ENCODE results near the gene ATP13A1. TPM values are rescaled to one million over a fixed set of nuclear protein-coding genes. Genes with fewer than 3 reads are reported as not detected.

Gene ATP13A1
- total RNA-seq, 4 donors from 2014 or later, result 59.3 to 104 (median 81.7) TPM

DNA sequence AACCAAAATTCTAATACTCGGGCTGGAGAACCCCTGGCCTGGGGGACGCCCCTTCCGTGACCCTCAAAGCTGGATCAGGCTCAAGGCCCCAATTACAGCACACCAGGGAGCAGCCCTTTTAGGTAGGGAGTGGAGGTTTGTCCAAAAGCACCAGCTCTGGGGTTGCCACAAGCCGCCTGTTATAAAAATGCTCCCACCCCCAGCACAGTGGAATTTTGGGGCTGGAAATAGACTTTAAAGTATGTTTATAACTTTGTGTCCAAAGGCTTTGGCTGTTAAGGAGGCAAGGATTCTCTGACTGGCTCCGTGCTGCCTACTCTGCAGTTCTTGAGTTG is 19.5 kb downstream of the ATP13A1 start:
- Histone ChIP-seq H3K27ac (replicated peaks in 1 of 4) (peak overlapping the region in 1 of 4 donors; percentile 48), H3K36me3 (peaks cover 34 to 48% (median 43%) of the 10 kb centered on the region in 4 donors), H3K4me1 (peaks cover 15 to 20% (median 17%) of the 10 kb centered on the region in 4 donors), H3K9me3 (no peaks in the 10 kb centered on the region), H3K4me3 (peak overlapping the region; percentile 64 to 93 (median 75)), H3K27me3 (no peaks in the 10 kb centered on the region)
- intact Hi-C loops (cut with DNase I), result no loop called here
- WGBS, result 24% methylated on average over 5 of the region's 5 CpGs
- DNase-seq (ENCODE audit: extremely low spot score), result no peak
- TF ChIP-seq, protein P1, sequence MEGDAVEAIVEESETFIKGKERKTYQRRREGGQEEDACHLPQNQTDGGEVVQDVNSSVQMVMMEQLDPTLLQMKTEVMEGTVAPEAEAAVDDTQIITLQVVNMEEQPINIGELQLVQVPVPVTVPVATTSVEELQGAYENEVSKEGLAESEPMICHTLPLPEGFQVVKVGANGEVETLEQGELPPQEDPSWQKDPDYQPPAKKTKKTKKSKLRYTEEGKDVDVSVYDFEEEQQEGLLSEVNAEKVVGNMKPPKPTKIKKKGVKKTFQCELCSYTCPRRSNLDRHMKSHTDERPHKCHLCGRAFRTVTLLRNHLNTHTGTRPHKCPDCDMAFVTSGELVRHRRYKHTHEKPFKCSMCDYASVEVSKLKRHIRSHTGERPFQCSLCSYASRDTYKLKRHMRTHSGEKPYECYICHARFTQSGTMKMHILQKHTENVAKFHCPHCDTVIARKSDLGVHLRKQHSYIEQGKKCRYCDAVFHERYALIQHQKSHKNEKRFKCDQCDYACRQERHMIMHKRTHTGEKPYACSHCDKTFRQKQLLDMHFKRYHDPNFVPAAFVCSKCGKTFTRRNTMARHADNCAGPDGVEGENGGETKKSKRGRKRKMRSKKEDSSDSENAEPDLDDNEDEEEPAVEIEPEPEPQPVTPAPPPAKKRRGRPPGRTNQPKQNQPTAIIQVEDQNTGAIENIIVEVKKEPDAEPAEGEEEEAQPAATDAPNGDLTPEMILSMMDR (IDR thresholded peaks at IDR 0.05), result no peak
- TF ChIP-seq EP300 (IDR thresholded peaks at IDR 0.05) (no peak), POLR2A (IDR thresholded peaks at IDR 0.05; ENCODE audit: low read depth) (no peak), POLR2AphosphoS5 (IDR thresholded peaks at IDR 0.05) (no peak)

DNA sequence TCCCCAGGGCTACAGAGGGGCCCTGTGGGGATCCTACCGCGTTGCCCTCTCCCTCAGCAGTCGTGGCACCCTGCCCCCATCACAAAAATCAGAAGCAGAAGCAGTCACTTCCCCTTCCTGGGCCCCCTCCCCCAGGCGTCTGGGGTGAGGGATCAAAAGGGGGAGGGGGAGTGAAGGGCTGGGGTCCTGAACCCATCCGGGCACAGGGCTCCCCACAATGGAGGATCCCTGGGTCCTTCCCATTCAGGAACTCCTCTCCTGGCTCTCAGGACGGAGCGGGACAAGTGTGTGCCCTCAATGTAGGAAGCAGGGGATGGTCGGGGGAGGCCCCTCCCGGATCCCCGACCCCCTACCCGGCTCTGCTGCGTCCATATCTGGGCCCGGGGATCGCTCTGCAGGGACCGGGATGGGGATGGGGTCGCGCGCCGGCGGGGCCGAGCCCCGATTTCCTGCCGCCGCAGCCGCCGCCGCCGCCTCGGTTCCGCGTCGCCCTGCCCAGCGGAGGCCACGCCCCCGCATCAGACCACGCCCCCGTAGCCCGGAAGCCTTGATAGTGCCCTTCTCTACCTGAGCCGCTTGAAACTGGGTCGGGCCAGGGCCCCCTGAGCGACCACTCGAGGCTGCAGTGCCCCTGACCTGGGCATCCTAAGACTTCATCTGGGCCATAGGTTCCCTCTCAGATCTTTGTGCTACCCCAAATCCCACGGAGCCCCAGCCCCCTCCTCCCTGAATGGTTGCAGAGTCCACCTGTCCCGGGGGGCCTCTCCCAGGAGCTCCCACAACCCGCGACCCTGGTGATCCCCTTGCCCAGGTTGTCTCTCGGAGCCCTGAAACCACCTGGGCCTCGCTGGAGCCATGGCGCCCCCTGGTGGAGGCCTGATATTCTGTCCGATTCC is 20.1 kb downstream of the ATP13A1 start, which contains the start of gene GMIP:
GMIP (minus strand) TSS at position 500 of the 896 bp plus-strand sequence; CDS start at position 372, 128 bp downstream.
- Histone ChIP-seq H3K4me3 (peak within 1 kb of the TSS; percentile 64 to 93 (median 75)), H3K9me3 (no peaks in the 10 kb centered on the region), H3K4me1 (peaks cover 15 to 20% (median 17%) of the 10 kb centered on the region in 4 donors), H3K36me3 (peaks cover 34 to 42% (median 39%) of the 10 kb centered on the region in 4 donors), H3K27ac (replicated peaks in 1 of 4) (peak within 1 kb of the TSS; percentile 42 to 57 (median 48)), H3K27me3 (no peaks in the 10 kb centered on the region)
- whole genome bisulfite sequencing, result 2% methylated on average over 9 of the region's 50 CpGs
- DNase-seq (ENCODE audit: extremely low spot score), result peak; percentile 93
- intact Hi-C loops (cut with DNase I), result loop anchor here (2.0 kb wide), 1 partner anchor 111 kb away; no protein-coding TSS in a partner anchor
- TF ChIP-seq, protein P1 (IDR thresholded peaks at IDR 0.05), result peak; percentile 70 to 86 (median 76)
- TF ChIP-seq POLR2A (IDR thresholded peaks at IDR 0.05; ENCODE audit: low read depth) (no peak), POLR2AphosphoS5 (IDR thresholded peaks at IDR 0.05) (peak in 1 of 2 donors; percentile 24)

DNA sequence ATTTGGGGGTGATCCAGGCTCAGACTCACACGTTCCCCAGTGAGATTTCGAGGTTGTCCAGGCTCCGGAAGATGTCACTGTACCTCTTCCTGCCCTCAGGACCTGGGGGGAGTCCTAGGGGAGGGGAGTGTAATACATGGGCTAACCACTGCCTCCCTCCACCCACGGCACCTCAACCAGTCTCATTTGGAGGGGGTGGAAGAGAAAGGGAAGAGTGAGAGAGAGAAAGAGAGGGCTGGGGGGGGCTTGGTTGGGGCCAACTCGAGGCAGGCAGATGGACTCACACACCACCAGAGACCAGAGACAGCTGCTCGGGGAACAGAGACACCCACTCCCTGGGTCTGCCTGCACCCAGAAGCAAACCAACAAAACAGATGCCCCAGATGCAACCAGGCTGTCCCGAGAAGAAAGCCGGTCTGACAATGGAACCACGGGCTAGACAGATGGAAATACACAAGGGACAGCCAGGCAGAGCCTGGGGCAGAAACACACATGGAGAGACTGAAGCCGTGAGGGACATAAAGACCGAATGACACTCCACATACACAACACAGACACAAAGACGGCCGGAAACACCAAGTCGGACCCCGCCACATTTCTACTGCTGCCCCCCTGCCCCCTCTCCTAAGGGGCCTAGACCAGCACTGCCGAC is 20.8 kb downstream of the ATP13A1 start:
- no peaks in the 10 kb centered on the region for H3K27me3 ChIP-seq
- no peaks in the 10 kb centered on the region for H3K9me3 ChIP-seq
- H3K4me3 ChIP-seq, result peak overlapping the region; percentile 64 to 93 (median 75)
- WGBS, result 37% methylated on average over 13 of the region's 16 CpGs
- intact Hi-C loops (cut with DNase I), result loop anchor here (2.0 kb wide), 1 partner anchor 110 kb away; no protein-coding TSS in a partner anchor
- peaks cover 27 to 42% (median 32%) of the 10 kb centered on the region in 4 donors for H3K36me3 ChIP-seq
- DNase-seq (ENCODE audit: extremely low spot score), result no peak
- TF ChIP-seq EP300 (IDR thresholded peaks at IDR 0.05) (no peak), POLR2A (IDR thresholded peaks at IDR 0.05; ENCODE audit: low read depth) (no peak), POLR2AphosphoS5 (IDR thresholded peaks at IDR 0.05) (no peak)
- TF ChIP-seq, protein P1 (IDR thresholded peaks at IDR 0.05), result no peak
- H3K4me1 ChIP-seq, result peaks cover 15 to 20% (median 17%) of the 10 kb centered on the region in 4 donors
- H3K27ac ChIP-seq (replicated peaks in 1 of 4), result peak overlapping the region in 2 of 4 donors; percentile 42 to 49

DNA sequence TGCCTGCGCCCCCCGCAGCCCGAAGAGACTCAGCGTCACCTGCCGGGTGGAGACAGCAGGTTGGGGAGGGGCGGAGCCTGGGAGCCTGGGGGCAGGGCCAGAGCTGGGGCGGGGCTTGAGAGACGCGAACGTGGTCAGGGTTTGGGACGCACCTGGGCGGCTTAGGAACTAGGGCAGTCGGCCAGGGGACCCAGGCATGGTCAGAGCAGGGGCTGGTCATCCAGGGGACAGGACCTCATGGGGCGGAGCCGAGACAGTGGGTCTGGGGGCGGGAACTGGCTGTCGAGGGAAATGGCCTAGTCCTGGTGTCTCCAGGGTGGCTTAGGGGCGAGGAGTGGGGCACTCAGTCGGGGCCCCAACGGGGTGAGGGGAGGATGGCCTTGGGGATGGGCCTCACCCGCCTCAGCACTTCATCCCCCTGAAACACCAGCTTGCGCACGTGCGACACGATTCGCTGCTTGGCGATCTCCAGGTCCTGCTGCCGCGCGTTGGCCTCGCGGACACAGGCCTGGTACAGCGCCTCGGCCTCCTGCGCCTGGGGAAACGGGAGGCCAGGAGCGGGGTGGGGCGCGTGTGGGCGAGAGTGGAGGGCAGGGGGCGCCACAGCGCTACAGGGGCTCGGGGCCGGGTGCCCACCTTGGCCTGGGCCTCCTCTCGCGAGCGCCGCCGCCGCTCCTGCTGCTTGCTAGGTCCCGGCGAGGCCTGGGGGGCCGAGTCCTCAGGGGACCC is 25.8 kb downstream of the ATP13A1 start:
- Histone ChIP-seq H3K36me3 (peaks cover 3 to 51% (median 18%) of the 10 kb centered on the region in 4 donors), H3K4me3 (no peak overlapping the region), H3K27me3 (no peaks in the 10 kb centered on the region), H3K27ac (replicated peaks in 1 of 4) (no peak overlapping the region), H3K9me3 (no peaks in the 10 kb centered on the region), H3K4me1 (peaks cover 2 to 4% (median 3%) of the 10 kb centered on the region in 4 donors)
- intact Hi-C loops (cut with DNase I), result no loop called here
- DNase-seq (ENCODE audit: extremely low spot score), result no peak
- TF ChIP-seq POLR2A (IDR thresholded peaks at IDR 0.05; ENCODE audit: low read depth) (no peak), POLR2AphosphoS5 (IDR thresholded peaks at IDR 0.05) (no peak), EP300 (IDR thresholded peaks at IDR 0.05) (no peak)
- WGBS, result 78% methylated on average over 37 of the region's 53 CpGs

Data from esophagus muscularis mucosa (tissue), 4 donors.